Measurements from ENCODE around the gene CREB3L2. TPM values are rescaled to one million over a fixed set of nuclear protein-coding genes. Genes with fewer than 3 reads are reported as not detected.
A peak's percentile ranks its signal among the peaks of the same experiment; 100 is the strongest.

CREB3L2 gene
- total RNA-seq, 2 experiments from 2014 or later = 24.4 to 28.7 TPM

GRCh38 chr7:137862358-137862757 lies 139.5 kb downstream of the CREB3L2 start:
- Mint-ChIP-seq H3K27ac (no peak overlapping the region), H3K4me3 (no peak overlapping the region), H3K27me3 (no peaks in the 10 kb centered on the region), H3K36me3 (ENCODE audit: low read depth) (peaks cover 14% of the 10 kb centered on the region), H3K4me1 (no peaks in the 10 kb centered on the region), H3K9me3 (ENCODE audit: low read depth) (peaks cover 2% of the 10 kb centered on the region)
- ATAC-seq (no peak), DNase-seq (no peak)
- CTCF ChIA-PET = interaction anchor here (0.8 to 1.1 kb wide), 2 partner anchors 206 to 1899 kb away, joined by 3 to 4 read pairs; no protein-coding TSS in a partner anchor
- intact Hi-C loops (cut with DNase I, micrococcal nuclease) = no loop called here
- POLR2A ChIA-PET = no interaction called here

DNA sequence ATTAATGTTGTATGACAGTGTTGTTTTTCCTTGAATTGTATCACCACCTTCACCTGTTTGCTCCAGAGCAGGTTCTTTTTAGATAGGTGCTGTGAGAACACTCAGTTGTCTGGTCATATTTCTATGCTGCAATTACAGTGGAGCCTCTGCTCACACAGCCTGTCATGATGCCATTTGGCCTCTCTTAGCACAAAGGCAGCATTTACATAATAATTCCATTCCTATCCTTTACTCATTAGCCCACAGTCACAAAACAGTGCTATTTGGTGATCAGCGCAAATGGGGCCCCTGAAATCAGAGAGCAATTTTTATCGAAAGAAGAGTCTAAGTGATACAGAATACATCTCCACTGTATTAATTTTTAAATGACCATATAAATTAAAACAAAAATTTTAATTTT lies 141.3 kb downstream of the CREB3L2 start:
- H3K4me1 Mint-ChIP-seq = no peaks in the 10 kb centered on the region
- H3K36me3 Mint-ChIP-seq (ENCODE audit: low read depth) = peaks cover 2% of the 10 kb centered on the region
- CTCF ChIA-PET = no interaction called here
- no peak overlapping the region for H3K4me3 Mint-ChIP-seq
- intact Hi-C loops (cut with DNase I, micrococcal nuclease) = no loop called here
- H3K27ac Mint-ChIP-seq = no peak overlapping the region
- no peak for ATAC-seq
- no peak for DNase-seq
- POLR2A ChIA-PET = no interaction called here
- no peaks in the 10 kb centered on the region for H3K27me3 Mint-ChIP-seq
- H3K9me3 Mint-ChIP-seq (ENCODE audit: low read depth) = no peaks in the 10 kb centered on the region

DNA sequence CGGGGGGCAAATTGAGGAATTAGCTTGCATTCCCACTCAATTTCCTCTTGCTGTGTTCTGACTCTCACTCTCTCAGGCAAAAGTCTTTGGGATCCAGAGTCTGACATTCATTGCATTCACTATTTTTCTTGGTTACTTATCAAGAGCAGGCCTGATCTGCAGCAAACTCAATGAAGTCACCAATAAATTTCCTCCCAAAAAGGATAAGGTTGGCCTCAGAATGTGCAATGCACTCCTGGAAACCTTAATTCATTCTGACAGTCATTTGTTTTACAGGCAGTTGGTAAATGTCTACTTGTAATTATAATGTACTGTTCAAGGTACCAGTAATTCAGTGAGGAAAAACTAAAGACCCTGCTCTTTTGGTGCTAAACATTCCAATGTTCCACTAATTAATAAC lies 148.8 kb downstream of the CREB3L2 start:
- intact Hi-C loops (cut with DNase I, micrococcal nuclease) = no loop called here
- Mint-ChIP-seq H3K9me3 (ENCODE audit: low read depth) (no peaks in the 10 kb centered on the region), H3K36me3 (ENCODE audit: low read depth) (no peaks in the 10 kb centered on the region), H3K4me3 (no peak overlapping the region), H3K4me1 (peaks cover 4% of the 10 kb centered on the region), H3K27me3 (peaks cover 18% of the 10 kb centered on the region), H3K27ac (no peak overlapping the region)
- ChIA-PET POLR2A (interaction anchor here (0.6 kb wide), 1 partner anchor 18 kb away, joined by 4 read pairs; no protein-coding TSS in a partner anchor), CTCF (interaction anchor here (1.4 kb wide), 1 partner anchor 13 kb away, joined by 3 read pairs; no protein-coding TSS in a partner anchor)
- DNase-seq (no peak), ATAC-seq (no peak)

- no peaks in the 10 kb centered on the region for H3K9me3 Mint-ChIP-seq (ENCODE audit: low read depth)
- H3K27me3 Mint-ChIP-seq = peaks cover 26% of the 10 kb centered on the region
- DNase-seq (no peak), ATAC-seq (no peak)
- POLR2A ChIA-PET = no interaction called here
- intact Hi-C loops (cut with DNase I, micrococcal nuclease) = no loop called here
- H3K4me1 Mint-ChIP-seq = peaks cover 4% of the 10 kb centered on the region
- no peak overlapping the region for H3K4me3 Mint-ChIP-seq
- H3K36me3 Mint-ChIP-seq (ENCODE audit: low read depth) = no peaks in the 10 kb centered on the region
- CTCF ChIA-PET = no interaction called here
- H3K27ac Mint-ChIP-seq = no peak overlapping the region
Observed at GRCh38 chr7:137852108-137852507, 149.8 kb downstream of the CREB3L2 start.

DNA sequence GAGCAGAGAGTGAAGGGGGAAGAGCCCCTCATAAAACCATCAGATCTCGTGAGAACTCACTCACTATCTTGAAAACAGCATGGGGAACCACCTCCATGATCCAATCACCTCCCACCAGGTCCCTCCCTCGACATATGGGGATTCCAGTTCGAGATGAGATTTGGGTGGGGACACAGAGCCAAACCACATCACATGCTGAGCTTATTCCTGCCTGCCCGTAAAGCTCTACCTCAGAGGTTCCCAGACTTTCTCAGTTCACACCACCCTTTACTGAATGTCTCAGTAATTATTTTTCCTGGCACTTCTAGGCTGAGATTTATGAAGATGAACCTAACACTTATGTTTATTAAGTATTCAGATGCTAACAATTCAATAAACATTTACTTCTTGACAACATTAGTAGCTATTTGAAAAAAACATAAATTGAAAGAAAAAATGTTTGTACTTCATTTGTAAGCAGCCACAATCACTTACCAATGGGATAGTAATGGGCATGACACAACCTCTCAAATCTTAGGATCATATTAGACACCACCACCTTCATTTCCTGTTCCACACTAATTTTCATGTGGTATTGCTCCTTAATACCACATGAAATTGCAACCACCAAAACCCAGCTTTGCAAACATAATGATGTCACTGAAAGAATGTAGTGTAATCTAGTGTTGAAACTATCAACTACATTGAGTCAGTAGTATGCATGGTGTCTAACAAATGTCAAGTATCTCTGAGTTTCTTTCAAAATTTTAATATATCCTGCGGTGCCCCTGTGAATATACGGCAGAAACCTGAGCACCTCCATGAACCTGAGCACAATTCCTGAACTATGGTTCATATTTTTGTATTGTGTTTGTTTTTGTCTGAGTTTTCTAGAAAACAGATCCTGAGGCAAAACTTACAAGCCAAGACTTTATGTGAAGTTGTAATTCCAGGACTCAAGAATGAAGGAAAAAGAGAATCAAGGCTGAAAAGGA lies 150.6 kb downstream of the CREB3L2 start:
- DNase-seq (no peak), ATAC-seq (peak; percentile 60)
- ChIA-PET CTCF (interaction anchor here (0.7 to 1.5 kb wide), 2 partner anchors 122 to 195 kb away, joined by 3 read pairs; no protein-coding TSS in a partner anchor), POLR2A (no interaction called here)
- Mint-ChIP-seq H3K9me3 (ENCODE audit: low read depth) (no peaks in the 10 kb centered on the region), H3K27me3 (peaks cover 26% of the 10 kb centered on the region), H3K27ac (no peak overlapping the region), H3K4me3 (no peak overlapping the region), H3K36me3 (ENCODE audit: low read depth) (no peaks in the 10 kb centered on the region), H3K4me1 (peaks cover 4% of the 10 kb centered on the region)
- intact Hi-C loops (cut with DNase I, micrococcal nuclease) = no loop called here

- peaks cover 32% of the 10 kb centered on the region for H3K27me3 Mint-ChIP-seq
- peaks cover 6% of the 10 kb centered on the region for H3K4me1 Mint-ChIP-seq
- ChIA-PET CTCF (interaction anchor here (0.7 to 1.5 kb wide), 2 partner anchors 123 to 195 kb away, joined by 3 read pairs; no protein-coding TSS in a partner anchor), POLR2A (no interaction called here)
- no peak overlapping the region for H3K27ac Mint-ChIP-seq
- no peak for ATAC-seq
- H3K9me3 Mint-ChIP-seq (ENCODE audit: low read depth) = no peaks in the 10 kb centered on the region
- no peak overlapping the region for H3K4me3 Mint-ChIP-seq
- H3K36me3 Mint-ChIP-seq (ENCODE audit: low read depth) = no peaks in the 10 kb centered on the region
- intact Hi-C loops (cut with DNase I, micrococcal nuclease) = no loop called here
- no peak for DNase-seq
Observed at GRCh38 chr7:137850571-137850970, 151.3 kb downstream of the CREB3L2 start.

DNA sequence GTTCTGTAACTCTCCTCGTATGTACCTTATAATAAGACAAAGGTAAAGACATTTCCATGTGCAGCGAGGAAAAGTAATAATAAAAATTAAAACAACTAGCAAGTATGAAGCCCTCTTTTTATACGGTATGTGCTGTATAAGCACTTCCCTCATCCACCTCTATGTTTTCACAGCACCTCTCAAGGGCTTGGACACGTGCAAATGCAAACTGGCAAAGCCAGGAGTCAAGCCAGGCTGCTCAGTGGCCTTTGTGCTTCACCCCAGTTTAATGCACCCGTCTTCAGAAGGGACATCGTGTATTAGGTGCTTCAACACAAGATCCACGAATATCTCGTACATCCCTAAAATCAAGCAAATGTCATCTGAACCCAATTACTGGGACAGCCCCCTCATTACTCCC lies 153.8 kb downstream of the CREB3L2 start:
- H3K4me1 Mint-ChIP-seq = peaks cover 6% of the 10 kb centered on the region
- no peak overlapping the region for H3K4me3 Mint-ChIP-seq
- H3K9me3 Mint-ChIP-seq (ENCODE audit: low read depth) = no peaks in the 10 kb centered on the region
- H3K27ac Mint-ChIP-seq = no peak overlapping the region
- DNase-seq (no peak), ATAC-seq (no peak)
- intact Hi-C loops (cut with DNase I, micrococcal nuclease) = loop anchor here in 1 of 2 experiments (5.0 kb wide), 1 partner anchor 191 kb away; no protein-coding TSS in a partner anchor
- POLR2A ChIA-PET = no interaction called here
- H3K27me3 Mint-ChIP-seq = peaks cover 55% of the 10 kb centered on the region
- CTCF ChIA-PET = no interaction called here
- no peaks in the 10 kb centered on the region for H3K36me3 Mint-ChIP-seq (ENCODE audit: low read depth)

GRCh38 chr7:137847568-137848050 lies 154.3 kb downstream of the CREB3L2 start:
- ATAC-seq (no peak), DNase-seq (peak; percentile 10)
- ChIA-PET CTCF (no interaction called here), POLR2A (no interaction called here)
- Mint-ChIP-seq H3K27ac (no peak overlapping the region), H3K9me3 (ENCODE audit: low read depth) (no peaks in the 10 kb centered on the region), H3K27me3 (peaks cover 57% of the 10 kb centered on the region), H3K36me3 (ENCODE audit: low read depth) (no peaks in the 10 kb centered on the region), H3K4me1 (peaks cover 6% of the 10 kb centered on the region), H3K4me3 (peak overlapping the region; percentile 4)
- intact Hi-C loops (cut with DNase I, micrococcal nuclease) = loop anchor here in 1 of 2 experiments (5.0 kb wide), 1 partner anchor 190 kb away; no protein-coding TSS in a partner anchor

GRCh38 chr7:137846827-137847567 lies 154.9 kb downstream of the CREB3L2 start, which contains the start of gene DGKI:
TSS of gene DGKI (minus strand) at chr7:137846974.
- ChIA-PET POLR2A (interaction anchor here (0.6 kb wide), 1 partner anchor 181 kb away, joined by 3 read pairs; no protein-coding TSS in a partner anchor), CTCF (no interaction called here)
- H3K27me3 Mint-ChIP-seq = peaks cover 57% of the 10 kb centered on the region
- H3K9me3 Mint-ChIP-seq (ENCODE audit: low read depth) = no peaks in the 10 kb centered on the region
- peak within 1 kb of the TSS; percentile 32 for H3K4me3 Mint-ChIP-seq
- peaks cover 6% of the 10 kb centered on the region for H3K4me1 Mint-ChIP-seq
- DNase-seq (peak; percentile 11), ATAC-seq (peak; percentile 47)
- H3K36me3 Mint-ChIP-seq (ENCODE audit: low read depth) = no peaks in the 10 kb centered on the region
- intact Hi-C loops (cut with DNase I, micrococcal nuclease) = loop anchor here in 1 of 2 experiments (5.0 kb wide), 1 partner anchor 190 kb away; no protein-coding TSS in a partner anchor
- no peak within 1 kb of the TSS for H3K27ac Mint-ChIP-seq

DNA sequence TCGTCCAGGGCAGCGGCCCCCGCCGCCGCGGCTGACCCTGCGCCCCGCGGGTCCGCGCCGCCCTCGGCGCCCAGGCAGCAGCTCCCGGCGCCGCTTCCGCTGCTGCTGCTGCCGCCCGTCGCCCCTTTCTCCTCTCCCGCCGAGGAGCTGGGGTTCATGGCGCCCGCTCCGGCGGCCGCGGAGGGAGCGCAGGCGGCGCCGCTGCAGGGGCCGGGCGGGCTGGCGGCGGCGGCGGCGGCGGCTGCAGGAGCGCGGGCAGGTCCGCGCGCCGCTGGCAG lies 155.4 kb downstream of the CREB3L2 start:
- no peak overlapping the region for H3K27ac Mint-ChIP-seq
- intact Hi-C loops (cut with DNase I, micrococcal nuclease) = loop anchor here in 1 of 2 experiments (5.0 kb wide), 1 partner anchor 189 kb away; no protein-coding TSS in a partner anchor
- peaks cover 59% of the 10 kb centered on the region for H3K27me3 Mint-ChIP-seq
- ChIA-PET CTCF (no interaction called here), POLR2A (no interaction called here)
- H3K36me3 Mint-ChIP-seq (ENCODE audit: low read depth) = no peaks in the 10 kb centered on the region
- H3K4me1 Mint-ChIP-seq = peaks cover 6% of the 10 kb centered on the region
- H3K4me3 Mint-ChIP-seq = no peak overlapping the region
- ATAC-seq = no peak
- no peaks in the 10 kb centered on the region for H3K9me3 Mint-ChIP-seq (ENCODE audit: low read depth)
- DNase-seq = peak; percentile 34

- CTCF ChIA-PET = no interaction called here
- Mint-ChIP-seq H3K36me3 (ENCODE audit: low read depth) (no peaks in the 10 kb centered on the region), H3K27me3 (peaks cover 60% of the 10 kb centered on the region), H3K4me3 (no peak overlapping the region), H3K9me3 (ENCODE audit: low read depth) (no peaks in the 10 kb centered on the region), H3K27ac (no peak overlapping the region), H3K4me1 (peaks cover 2% of the 10 kb centered on the region)
- intact Hi-C loops (cut with DNase I, micrococcal nuclease) = loop anchor here in 1 of 2 experiments (5.0 kb wide), 1 partner anchor 188 kb away; no protein-coding TSS in a partner anchor
- DNase-seq = no peak
- POLR2A ChIA-PET = no interaction called here
- ATAC-seq = no peak
Observed at GRCh38 chr7:137844677-137845425, 157.0 kb downstream of the CREB3L2 start.

All from activated CD4-positive, alpha-beta T cell treated with anti-CD3 and anti-CD28 coated beads for 36 hours (primary cell).